HG03039 (cell line): Measurements from ENCODE around the gene PTTG2.

Source experiments
- ATAC-seq: cut with Tn5 transposase; IDR thresholded peaks from one replicate; pipeline ENCODE4 v1.9.1; 2021; ENCODE audit warnings: mild to moderate bottlenecking, moderate library complexity; ENCODE audit not compliant: unreplicated experiment

The PTTG2 gene

GRCh38 chr4:38005637-38006036 is 45.4 kb downstream of the PTTG2 start:
- ATAC-seq: no peak

GRCh38 chr4:38007645-38008044 is 47.4 kb downstream of the PTTG2 start:
- ATAC-seq: no peak

- no peak for ATAC-seq
Observed at GRCh38 chr4:38008571-38009021, 48.4 kb downstream of the PTTG2 start.

DNA sequence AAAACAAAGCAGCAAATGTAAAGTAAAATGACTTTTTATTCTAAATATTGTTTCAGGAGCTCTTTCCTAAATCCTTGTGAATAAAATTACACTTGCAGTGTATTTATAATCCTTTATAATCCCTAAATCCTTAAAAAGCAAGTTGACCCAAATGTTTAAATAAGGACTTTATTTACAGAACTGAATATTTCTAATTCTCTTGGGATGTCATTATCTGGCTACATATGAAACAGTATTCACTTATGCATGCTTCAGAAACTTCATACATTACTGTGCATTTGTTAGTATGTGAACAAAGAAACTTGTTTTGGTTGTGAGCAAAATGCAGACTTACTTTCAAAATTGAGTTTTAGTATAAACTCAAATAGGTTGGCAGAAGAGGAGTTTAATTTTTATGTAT is 49.2 kb downstream of the PTTG2 start:
- no peak for ATAC-seq

DNA sequence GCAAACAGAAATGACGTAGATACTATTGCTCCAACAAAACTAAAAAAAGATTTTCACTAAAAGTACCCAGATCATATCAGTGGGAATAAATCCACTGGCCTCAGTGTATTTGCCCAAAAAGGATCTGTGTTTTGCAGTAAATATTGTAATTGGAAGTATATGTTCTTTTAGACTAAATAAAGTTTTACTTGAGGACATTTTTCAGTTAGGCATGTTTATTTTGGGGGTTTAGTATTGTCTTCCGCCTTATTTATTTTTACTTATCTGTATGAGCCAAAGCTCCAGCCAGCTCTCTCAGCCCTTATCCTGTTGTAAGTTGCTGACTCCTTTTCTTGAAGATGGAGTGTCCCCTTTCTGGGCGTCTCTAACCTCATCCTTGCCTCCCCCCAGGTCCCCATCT is 49.8 kb downstream of the PTTG2 start:
- ATAC-seq: no peak
